Measurements from ENCODE around the gene TRIM15. TPM values are rescaled to one million over a fixed set of nuclear protein-coding genes. Genes with fewer than 3 reads are reported as not detected.

Gene TRIM15
- total and polyA plus RNA-seq, 2 of the 4 experiments (the other 2 are of a cell fraction): not detected

DNA sequence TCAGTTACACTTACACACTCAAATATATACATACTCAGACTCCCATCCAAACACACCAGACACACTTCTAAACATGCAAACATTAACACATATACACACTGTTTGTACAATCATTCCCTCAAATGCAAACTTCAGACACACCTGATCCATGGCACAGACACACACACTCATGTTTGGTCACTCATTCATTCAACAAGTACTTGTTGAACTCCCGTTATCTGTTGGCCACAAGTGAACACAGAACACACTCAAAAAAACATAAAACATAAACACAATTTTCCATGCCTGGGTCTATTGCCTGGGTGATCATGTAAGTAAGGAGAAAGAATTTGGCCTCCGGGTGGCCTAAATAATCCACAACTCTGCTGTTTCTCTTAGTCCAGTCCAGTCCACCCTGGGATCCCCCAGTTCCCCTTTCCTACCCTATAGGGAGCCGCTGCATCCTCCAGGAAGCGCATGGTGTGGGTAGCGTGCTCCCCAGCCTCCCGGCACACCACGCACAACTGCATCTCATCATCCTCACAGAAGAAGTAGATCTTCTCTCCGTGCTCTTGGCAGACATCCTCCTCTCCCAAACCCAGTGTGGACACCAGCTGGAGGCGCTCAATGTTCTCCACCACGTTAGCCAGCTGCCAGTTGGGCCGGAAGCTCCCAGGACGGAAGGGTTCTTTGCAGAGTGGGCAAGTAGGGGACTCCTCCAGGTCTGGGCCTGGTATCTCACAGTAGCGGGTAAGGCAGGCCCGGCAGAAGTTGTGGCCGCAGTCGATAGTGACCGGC lies 3.1 kb upstream of the TRIM15 start:
- in situ Hi-C loops (cut with MboI; ENCODE audit: low sequenced_read_pairs) (no loop called here), intact Hi-C loops (cut with micrococcal nuclease) (no loop called here), dilution Hi-C loops (cut with HindIII; ENCODE audit: low sequenced_read_pairs, unreplicated experiment) (no loop called here)
- peaks cover 27% of the 10 kb centered on the region; the same call in 1 of the 2 replicates for H3K27me3 ChIP-seq (ENCODE audit: control insufficient read depth, insufficient read depth, low read length)
- H3K79me1 ChIP-seq (ENCODE audit: low read depth in 1 of 2, low read length in 2 of 2): no peaks in the 10 kb centered on the region
- H3K23ac ChIP-seq (ENCODE audit: low read depth, low read length): no peak overlapping the region
- H3K27ac ChIP-seq (ENCODE audit: insufficient read depth, low read length): no peak overlapping the region
- H3K56ac ChIP-seq (ENCODE audit: extremely low read depth, insufficient read depth, low read length): no peak overlapping the region
- no peak overlapping the region for H4K5ac ChIP-seq (ENCODE audit: low read depth, low read length)
- H2BK120ac ChIP-seq (ENCODE audit: low read depth, low read length): no peak overlapping the region
- no peak overlapping the region for H2AFZ ChIP-seq (replicated peaks; ENCODE audit: low read length, poor library complexity)
- no peaks in the 10 kb centered on the region for H3K36me3 ChIP-seq (ENCODE audit: control insufficient read depth, insufficient read depth, low read length)
- H3K18ac ChIP-seq (ENCODE audit: low read depth, low read length): no peak overlapping the region
- H2AK9ac ChIP-seq (replicated peaks; ENCODE audit: low read depth, low read length, poor library complexity): no peak overlapping the region
- no peak overlapping the region for H3K9ac ChIP-seq (ENCODE audit: low read depth, low read length)
- no peak overlapping the region for H3K14ac ChIP-seq (replicated peaks; ENCODE audit: low read depth, low read length)
- DNase-seq: no peak
- H2BK20ac ChIP-seq (ENCODE audit: low read depth, low read length): no peak overlapping the region
- TF ChIP-seq RFX5 (IDR thresholded peaks at IDR 0.05; ENCODE audit: low read depth, low read length) (no peak), MXI1 (IDR thresholded peaks at IDR 0.05; ENCODE audit: borderline replicate concordance, low read depth, low read length) (no peak)
- H4K91ac ChIP-seq (ENCODE audit: insufficient read depth, low read depth, low read length): no peak overlapping the region
- no peak overlapping the region for H2AK5ac ChIP-seq (ENCODE audit: low read depth, low read length)
- WGBS, 2 experiments (ENCODE audit: extremely low coverage in 2 of 2, insufficient read length in 1 of 2): 78% methylated on average over 6 of the region's 17 CpGs; no CpG with 5 or more reads in 1 of the 2 experiments
- no peaks in the 10 kb centered on the region for H4K20me1 ChIP-seq (ENCODE audit: insufficient read depth, low read length)
- H3K4me2 ChIP-seq (ENCODE audit: low read depth, low read length): no peak overlapping the region
- no peaks in the 10 kb centered on the region for H3K9me1 ChIP-seq (ENCODE audit: insufficient read depth, low read length)
- H4K8ac ChIP-seq (ENCODE audit: low read depth in 2 of 2, low read length in 2 of 2): no peak overlapping the region
- no peak overlapping the region for H3K4me3 ChIP-seq (ENCODE audit: insufficient read depth, low read depth, low read length)
- H3K9me3 ChIP-seq (ENCODE audit: control insufficient read depth, insufficient read depth, low read length): no peaks in the 10 kb centered on the region
- ChIA-PET POLR2A (ENCODE audit: unreplicated experiment) (no interaction called here), CTCF (no interaction called here)
- no peak overlapping the region for H3K4ac ChIP-seq (ENCODE audit: low read depth, low read length)
- ATAC-seq (ENCODE audit: low read depth): no peak
- no peaks in the 10 kb centered on the region for H3K4me1 ChIP-seq (ENCODE audit: control insufficient read depth, insufficient read depth, low read length)
- H2BK5ac ChIP-seq (ENCODE audit: low read depth, low read length, poor library complexity, severe bottlenecking): no peak overlapping the region
- no TSS peak for BruUV-seq (replicated peaks)
- H2BK15ac ChIP-seq (ENCODE audit: low read depth, low read length): no peak overlapping the region
